Neural cell (in vitro differentiated cells): ENCODE data around the gene RBM5. TPM values are rescaled to one million over a fixed set of nuclear protein-coding genes. Genes with fewer than 3 reads are reported as not detected.

Experiments
- H2AFZ ChIP-seq: fragments of 200-600, 300-800 bp; sonication (generic), shearing (Covaris generic); 2 replicates; pipeline ENCODE4 v1.6.0; 2014; ENCODE audit warnings: low read depth, mild to moderate bottlenecking, antibody characterized with exemption, low read length, moderate library complexity
- H3F3A ChIP-seq: fragments of 200-600 bp; shearing (Covaris generic); 2 replicates; pipeline ENCODE4 v1.6.1; 2016; ENCODE audit warnings: mild to moderate bottlenecking, moderate library complexity, mixed read lengths, antibody characterized with exemption, low read length; ENCODE audit not compliant: insufficient read depth, poor library complexity, severe bottlenecking
- H3K27ac ChIP-seq: fragments of 200-600, 300-800 bp; sonication (generic), shearing (Covaris generic); 2 replicates; pipeline ENCODE4 v1.5.1; 2014; ENCODE audit warnings: mild to moderate bottlenecking, low read length, moderate library complexity
- H3K27me3 ChIP-seq: fragments of 300-800, 200-600 bp; sonication (generic), shearing (Covaris generic); 2 replicates; pipeline ENCODE4 v1.6.0; 2014; ENCODE audit warnings: mild to moderate bottlenecking, low read depth, low read length, moderate library complexity; ENCODE audit not compliant: insufficient read depth
- H3K36me3 ChIP-seq: fragments of 300-800, 200-600 bp; sonication (generic), shearing (Covaris generic); 2 replicates; pipeline ENCODE4 v1.5.1; 2014; ENCODE audit warnings: mild to moderate bottlenecking, antibody characterized with exemption, low read length, moderate library complexity; ENCODE audit not compliant: insufficient read depth
- H3K4me2 ChIP-seq: fragments of 300-800, 200-600 bp; sonication (generic), shearing (Covaris generic); 2 replicates; pipeline ENCODE4 v1.6.0; 2014; ENCODE audit warnings: mild to moderate bottlenecking, low read length
- H3K4me3 ChIP-seq: fragments of 300-800, 200-600 bp; sonication (generic), shearing (Covaris generic); 2 replicates; pipeline ENCODE4 v1.5.1; 2014; ENCODE audit warnings: mild to moderate bottlenecking, low read length, moderate library complexity
- H3K79me2 ChIP-seq: fragments of 200-600 bp; shearing (Covaris generic); replicated peaks from 2 replicates; pipeline ENCODE4 v1.6.0; 2014; ENCODE audit warnings: mild to moderate bottlenecking, low read length, moderate library complexity; ENCODE audit not compliant: insufficient read depth
- H3K9ac ChIP-seq: fragments of 300-800, 200-600 bp; sonication (generic), shearing (Covaris generic); 2 replicates; pipeline ENCODE4 v1.6.1; 2016; ENCODE audit warnings: mild to moderate bottlenecking, low read length, mixed read lengths
- H3K9me2 ChIP-seq: fragments of 200-600 bp; shearing (Covaris generic); 2 replicates; pipeline ENCODE4 v1.6.1; 2016; ENCODE audit warnings: mild to moderate bottlenecking, low read length, mixed read lengths; ENCODE audit not compliant: insufficient read depth
- H3K9me3 ChIP-seq: fragments of 200-600, 300-800 bp; sonication (generic), shearing (Covaris generic); 2 replicates; pipeline ENCODE4 v1.6.1; 2016; ENCODE audit warnings: mild to moderate bottlenecking, mixed run types, low read length, moderate library complexity, mixed read lengths
- H4K20me1 ChIP-seq: fragments of 200-600 bp; shearing (Covaris generic); 2 replicates; pipeline ENCODE4 v1.6.1; 2016; ENCODE audit warnings: mild to moderate bottlenecking, mixed run types; ENCODE audit not compliant: insufficient read depth
- CTCF ChIP-seq: fragments of 450-650 bp; IDR thresholded peaks from 2 replicates; pipeline ENCODE4 v1.5.1; 2014; ENCODE audit warnings: antibody characterized with exemption, mild to moderate bottlenecking, moderate library complexity; ENCODE audit not compliant: poor library complexity, severe bottlenecking
- EP300 ChIP-seq: fragments of 450-650 bp; conservative IDR thresholded peaks from 2 replicates; pipeline ENCODE4 v1.6.1; 2014; ENCODE audit warnings: antibody characterized with exemption, mild to moderate bottlenecking, moderate library complexity; ENCODE audit not compliant: poor library complexity, severe bottlenecking
- EZH2 ChIP-seq: fragments of 200-600, 300-800 bp; shearing (Covaris generic), sonication (generic); IDR thresholded peaks from 2 replicates; pipeline ENCODE4 v1.6.1; 2014; ENCODE audit warnings: antibody characterized with exemption, low read length, borderline replicate concordance, mild to moderate bottlenecking; ENCODE audit not compliant: insufficient read depth, poor library complexity, severe bottlenecking
- MXI1 ChIP-seq: fragments of 450-650 bp; conservative IDR thresholded peaks from 2 replicates; pipeline ENCODE4 v1.6.1; 2014; ENCODE audit warnings: antibody characterized with exemption, mild to moderate bottlenecking; ENCODE audit not compliant: poor library complexity, severe bottlenecking
- POLR2AphosphoS5 ChIP-seq: IDR thresholded peaks from 2 replicates; pipeline ENCODE4 v1.6.1; 2012
- RAD21 ChIP-seq: fragments of 450-650 bp; conservative IDR thresholded peaks from 2 replicates; pipeline ENCODE4 v1.6.1; 2014; ENCODE audit warnings: antibody characterized with exemption, mild to moderate bottlenecking, moderate library complexity
- REST ChIP-seq: IDR thresholded peaks from 2 replicates; pipeline ENCODE4 v1.6.1; 2012; ENCODE audit warnings: borderline replicate concordance
- SMC3 ChIP-seq: fragments of 450-650 bp; conservative IDR thresholded peaks from 2 replicates; pipeline ENCODE4 v1.6.1; 2014; ENCODE audit warnings: antibody characterized with exemption, mild to moderate bottlenecking, moderate library complexity; ENCODE audit not compliant: poor library complexity
- TAF1 ChIP-seq: IDR thresholded peaks from 2 replicates; pipeline ENCODE4 v1.6.1; 2012; ENCODE audit warnings: low read depth
- polyA plus RNA-seq: library from polyadenylated mRNA; depleted of rRNA; stranded (reverse); fragments of >200 nt; gene quantifications from 2 replicates; pipeline ENCODE4 v1.2.3, GENCODE V29; 2014

RBM5 gene
- polyA plus RNA-seq, 1 donor from 2014 or later, result 632 TPM

GRCh38 chr3:50128001-50128400, 39.3 kb downstream of the RBM5 start:
- H3K27ac ChIP-seq, result no peak overlapping the region
- H3K27me3 ChIP-seq, result no peaks in the 10 kb centered on the region
- H3K4me3 ChIP-seq, result no peak overlapping the region
- H3K9me3 ChIP-seq, result no peaks in the 10 kb centered on the region
- no peak overlapping the region for H3K9ac ChIP-seq
- H3K36me3 ChIP-seq, result no peaks in the 10 kb centered on the region
- no peaks in the 10 kb centered on the region for H3K79me2 ChIP-seq
- no peaks in the 10 kb centered on the region for H3F3A ChIP-seq
- TF ChIP-seq CTCF, result no peak
- TF ChIP-seq POLR2AphosphoS5, result no peak
- TF ChIP-seq SMC3, result no peak
- no peak for TF ChIP-seq EZH2
- TF ChIP-seq TAF1, result no peak
- TF ChIP-seq RAD21, result no peak
- no peak for TF ChIP-seq EP300
- no peak for TF ChIP-seq REST
- TF ChIP-seq MXI1, result no peak
- H3K9me2 ChIP-seq, result no peaks in the 10 kb centered on the region
- H3K4me2 ChIP-seq, result no peak overlapping the region
- no peaks in the 10 kb centered on the region for H4K20me1 ChIP-seq
- H2AFZ ChIP-seq, result no peak overlapping the region

- no peaks in the 10 kb centered on the region for H3K27me3 ChIP-seq
- H3K9me2 ChIP-seq, result no peaks in the 10 kb centered on the region
- H3K9ac ChIP-seq, result no peak overlapping the region
- H3K9me3 ChIP-seq, result no peaks in the 10 kb centered on the region
- H2AFZ ChIP-seq, result no peak overlapping the region
- no peak overlapping the region for H3K4me3 ChIP-seq
- H3K4me2 ChIP-seq, result no peak overlapping the region
- no peaks in the 10 kb centered on the region for H3K36me3 ChIP-seq
- H3K27ac ChIP-seq, result no peak overlapping the region
- H3K79me2 ChIP-seq, result no peaks in the 10 kb centered on the region
- H4K20me1 ChIP-seq, result no peaks in the 10 kb centered on the region
- no peaks in the 10 kb centered on the region for H3F3A ChIP-seq
- TF ChIP-seq MXI1 (no peak), EZH2 (no peak), EP300 (no peak), POLR2AphosphoS5 (no peak), TAF1 (no peak), SMC3 (no peak), CTCF (no peak), RAD21 (no peak), REST (no peak)
Observed at GRCh38 chr3:50130436-50130835, 41.7 kb downstream of the RBM5 start.
